Dedifferentiated amniotic fluid mesenchymal stem cell (primary cell): ENCODE results near the gene ERC2.
A peak's percentile ranks its signal among the peaks of the same experiment; 100 is the strongest.

Source experiments
- DNase-seq: peaks from one replicate; pipeline ENCODE4 v3.0.0-alpha.2; 2016; ENCODE audit errors: extremely low spot score

ERC2 gene

GRCh38 chr3:55827786-55828185 lies 640.5 kb downstream of the ERC2 start:
- DNase-seq = no peak

DNA sequence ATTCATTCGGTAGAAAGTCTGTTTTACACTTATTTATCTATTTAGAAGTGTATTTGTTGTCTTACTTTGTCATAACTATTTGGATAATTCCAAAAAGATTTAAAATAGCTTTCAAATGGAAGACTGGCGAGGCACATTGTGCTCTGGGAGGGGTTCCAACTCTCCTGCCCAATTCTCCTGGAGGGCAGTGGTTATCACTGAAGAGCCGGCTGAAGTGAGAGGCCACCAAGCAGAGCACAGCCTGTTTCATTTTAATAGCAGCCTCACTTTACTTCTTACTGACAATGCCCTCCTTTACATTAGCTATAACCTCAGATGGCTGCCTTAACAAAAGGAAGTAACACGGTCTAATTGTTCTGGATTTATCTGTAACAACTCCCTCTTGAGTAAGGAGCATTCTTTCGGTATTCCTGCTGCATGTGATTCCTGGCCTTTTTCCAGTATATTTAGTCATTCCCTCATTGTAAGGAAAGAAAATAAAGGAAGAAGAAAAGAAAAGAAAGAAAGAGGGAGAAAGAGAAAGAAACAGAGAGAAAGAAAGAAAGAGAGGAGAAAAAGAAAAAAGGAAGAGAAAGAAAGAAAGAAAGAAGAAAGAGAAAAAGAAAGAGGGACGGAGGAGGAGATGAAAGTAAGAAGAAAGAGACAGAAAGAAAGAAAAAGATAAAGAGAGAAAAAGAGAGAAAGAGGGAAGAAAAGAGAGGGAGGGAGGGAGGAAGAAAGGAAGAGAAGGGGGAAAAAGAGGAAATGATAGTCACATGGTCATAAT lies 641.4 kb downstream of the ERC2 start:
- peak; percentile 39 for DNase-seq

- DNase-seq = no peak
Observed at GRCh38 chr3:55826097-55826496, 642.2 kb downstream of the ERC2 start.

- no peak for DNase-seq
Observed at GRCh38 chr3:55824406-55824805, 643.9 kb downstream of the ERC2 start.

DNA sequence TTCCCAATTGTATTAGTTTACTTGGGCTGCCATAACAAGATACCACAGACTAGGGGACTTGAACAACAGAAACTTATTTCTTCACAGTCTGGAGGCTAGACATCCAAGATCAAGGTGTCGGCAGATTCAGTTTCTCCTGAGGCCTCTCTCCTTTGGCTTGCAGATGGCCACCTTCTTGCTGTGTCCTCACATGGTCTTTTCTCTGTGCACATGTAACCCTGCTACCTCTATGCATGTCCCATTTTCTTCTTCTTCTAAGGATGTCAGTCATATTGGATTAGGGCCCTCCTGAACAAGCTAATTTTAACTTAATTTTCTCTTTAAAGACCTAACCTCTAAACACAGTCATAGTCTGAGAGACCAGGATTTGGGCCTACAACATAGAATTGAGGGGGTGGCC lies 644.4 kb downstream of the ERC2 start:
- DNase-seq = no peak

DNA sequence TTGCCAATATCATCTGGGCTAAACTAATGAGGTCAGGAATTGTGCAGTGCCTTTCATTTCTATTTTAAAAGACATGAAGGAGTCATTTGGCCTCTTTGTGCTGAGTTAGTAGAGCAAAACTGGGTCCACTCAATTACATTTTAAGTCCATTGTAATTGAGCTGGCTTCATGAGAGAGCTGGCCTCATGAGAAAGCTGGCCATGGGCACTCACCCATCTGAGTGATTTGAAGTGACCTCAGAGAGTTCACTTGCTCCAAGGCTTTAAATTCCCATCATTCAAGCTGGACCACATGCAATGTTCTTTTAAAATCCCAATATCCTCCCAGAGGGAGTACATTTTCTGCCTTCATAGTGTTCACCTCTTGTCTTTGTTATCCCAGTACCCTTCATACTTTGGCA lies 645.3 kb downstream of the ERC2 start:
- no peak for DNase-seq

DNA sequence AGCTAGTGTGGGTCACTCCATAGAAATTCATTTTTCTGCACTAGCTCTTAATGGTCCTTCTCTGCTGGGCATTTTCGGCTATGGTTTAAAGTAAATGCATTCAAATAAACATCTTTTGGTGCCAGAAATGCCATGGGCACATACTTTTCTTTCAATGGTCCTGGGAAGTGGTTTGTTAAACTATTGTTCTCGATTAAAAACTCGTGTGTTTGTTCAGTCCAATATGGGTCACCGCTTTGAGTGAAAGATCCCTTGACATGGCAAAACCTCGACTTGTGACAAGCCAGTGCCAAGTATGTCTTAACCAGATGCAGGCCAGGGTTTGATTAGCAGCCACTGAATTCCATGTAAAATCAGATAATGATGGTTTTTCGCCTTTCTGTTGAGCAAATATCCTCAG lies 649.3 kb downstream of the ERC2 start:
- DNase-seq = no peak

DNA sequence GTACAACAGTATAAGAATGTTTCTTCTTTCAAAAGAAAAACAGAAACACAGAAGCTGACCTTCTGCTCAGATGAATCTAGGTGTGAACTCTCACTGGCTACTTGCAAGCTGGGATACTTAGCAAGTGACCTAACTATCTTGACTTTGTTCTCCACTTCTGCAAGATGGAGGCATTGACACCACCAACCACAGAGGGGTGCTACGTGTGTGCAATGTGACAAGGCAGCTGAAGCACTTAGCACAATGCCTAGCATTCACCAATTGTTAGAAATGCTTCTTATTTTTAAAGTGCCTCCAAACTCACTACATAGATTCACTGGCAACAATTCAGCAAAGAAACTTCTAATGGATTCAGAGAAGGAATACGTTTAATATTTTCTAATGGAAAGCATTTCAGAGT lies 649.8 kb downstream of the ERC2 start:
- DNase-seq = no peak

GRCh38 chr3:55816794-55817576 lies 651.3 kb downstream of the ERC2 start:
- no peak for DNase-seq

GRCh38 chr3:55815262-55815661 lies 653.0 kb downstream of the ERC2 start:
- no peak for DNase-seq

DNA sequence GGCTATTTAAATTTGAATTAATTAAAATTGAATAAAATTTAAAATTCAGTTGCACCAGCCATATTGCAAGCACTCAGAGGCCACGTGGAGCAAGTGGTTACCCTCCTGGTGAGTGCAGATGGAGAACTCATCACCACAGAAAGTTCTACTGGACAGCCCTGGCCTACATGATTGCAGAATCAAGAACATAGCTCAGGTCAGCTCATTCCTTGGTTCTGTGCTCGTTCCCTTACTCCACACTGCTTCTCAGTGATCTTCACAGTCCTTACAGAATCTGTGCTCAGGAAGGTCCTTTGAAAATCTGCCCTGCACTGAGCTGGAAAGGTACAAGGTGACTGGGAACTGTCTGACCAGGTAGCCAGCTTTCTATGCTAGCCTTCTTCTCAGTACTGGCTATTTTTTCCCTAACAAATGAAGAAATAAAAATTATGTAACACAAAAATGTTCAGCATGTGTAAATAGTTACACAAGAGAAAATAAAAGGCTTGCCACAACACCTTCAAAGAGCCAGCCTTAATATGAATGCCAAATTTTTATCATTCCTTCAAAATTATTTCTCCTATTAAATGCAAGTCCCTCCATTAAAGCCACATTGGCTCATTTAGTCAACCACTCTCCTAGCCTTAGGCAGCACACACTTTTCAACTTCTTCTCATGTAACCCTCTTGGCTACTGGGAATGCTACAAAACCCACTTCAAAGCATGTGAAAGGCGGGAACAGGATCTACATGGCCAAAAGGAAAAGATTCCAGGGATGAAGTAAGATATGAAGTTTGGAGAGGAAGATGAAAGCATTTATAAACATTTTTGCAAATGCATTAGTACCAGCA lies 654.8 kb downstream of the ERC2 start:
- no peak for DNase-seq

DNA sequence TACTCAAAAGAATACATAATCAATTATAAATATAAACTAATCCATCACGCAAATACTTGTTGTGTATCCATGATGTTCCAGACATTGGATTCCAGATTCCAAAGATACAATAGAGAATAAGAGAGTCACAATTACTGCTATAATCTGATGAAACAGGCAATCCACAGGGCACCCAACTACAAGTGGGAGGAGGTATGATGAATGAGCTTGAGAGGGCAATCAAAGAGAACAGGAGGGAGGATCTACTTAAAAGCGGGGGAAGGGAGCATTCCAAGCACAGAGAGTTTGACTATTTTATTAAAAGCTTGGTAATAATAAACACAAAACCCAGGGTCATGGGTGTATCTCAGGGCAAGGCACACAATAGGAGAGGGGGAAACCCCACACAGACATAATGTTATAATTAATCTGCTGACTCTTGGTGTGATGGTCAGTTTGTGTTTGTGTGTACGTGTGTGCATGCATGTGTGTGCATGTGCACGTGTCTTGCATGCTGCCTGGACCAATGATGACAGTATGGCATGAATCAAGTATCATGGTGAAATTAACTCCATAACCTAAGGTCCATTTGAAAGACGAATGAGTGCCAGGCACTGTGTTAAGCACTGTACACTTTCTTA lies 655.8 kb downstream of the ERC2 start:
- no peak for DNase-seq

DNA sequence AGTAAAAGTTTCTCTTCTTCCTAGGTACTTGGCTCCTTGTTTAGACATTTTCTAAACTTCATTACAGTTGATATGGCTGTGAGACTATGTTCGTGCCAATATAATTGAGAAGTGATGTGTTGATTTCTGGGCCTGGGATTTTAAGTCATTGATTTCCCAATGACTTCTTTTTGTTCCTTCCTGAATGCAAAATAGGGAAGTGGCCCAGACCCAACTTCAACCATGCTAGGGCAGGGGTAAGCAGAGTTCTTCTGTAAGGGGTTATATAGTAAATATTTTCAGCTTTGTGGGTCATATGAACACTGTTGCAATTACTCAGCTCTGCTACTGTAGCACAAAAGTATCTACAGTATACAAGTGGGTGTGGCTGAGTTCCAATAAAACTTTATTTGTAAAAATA lies 661.1 kb downstream of the ERC2 start:
- no peak for DNase-seq

DNA sequence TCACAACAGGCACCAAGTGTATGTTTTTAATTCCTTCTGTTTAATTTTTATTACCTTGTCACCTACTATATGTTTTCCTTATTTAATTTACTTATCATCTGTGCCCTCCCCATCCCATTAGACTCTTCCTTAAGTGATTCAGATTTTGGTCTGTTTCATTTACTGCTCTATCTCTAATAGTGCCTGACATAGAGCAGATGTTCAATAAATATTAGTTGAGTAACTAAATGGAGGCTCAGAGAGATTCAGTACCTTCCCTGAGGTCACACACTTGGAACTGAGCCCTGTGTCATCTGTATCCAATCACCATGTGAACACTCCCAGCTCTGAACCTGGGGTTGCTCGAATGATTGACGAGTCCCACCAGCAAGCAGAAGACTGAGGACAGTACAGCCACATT lies 663.1 kb downstream of the ERC2 start:
- DNase-seq = no peak

DNA sequence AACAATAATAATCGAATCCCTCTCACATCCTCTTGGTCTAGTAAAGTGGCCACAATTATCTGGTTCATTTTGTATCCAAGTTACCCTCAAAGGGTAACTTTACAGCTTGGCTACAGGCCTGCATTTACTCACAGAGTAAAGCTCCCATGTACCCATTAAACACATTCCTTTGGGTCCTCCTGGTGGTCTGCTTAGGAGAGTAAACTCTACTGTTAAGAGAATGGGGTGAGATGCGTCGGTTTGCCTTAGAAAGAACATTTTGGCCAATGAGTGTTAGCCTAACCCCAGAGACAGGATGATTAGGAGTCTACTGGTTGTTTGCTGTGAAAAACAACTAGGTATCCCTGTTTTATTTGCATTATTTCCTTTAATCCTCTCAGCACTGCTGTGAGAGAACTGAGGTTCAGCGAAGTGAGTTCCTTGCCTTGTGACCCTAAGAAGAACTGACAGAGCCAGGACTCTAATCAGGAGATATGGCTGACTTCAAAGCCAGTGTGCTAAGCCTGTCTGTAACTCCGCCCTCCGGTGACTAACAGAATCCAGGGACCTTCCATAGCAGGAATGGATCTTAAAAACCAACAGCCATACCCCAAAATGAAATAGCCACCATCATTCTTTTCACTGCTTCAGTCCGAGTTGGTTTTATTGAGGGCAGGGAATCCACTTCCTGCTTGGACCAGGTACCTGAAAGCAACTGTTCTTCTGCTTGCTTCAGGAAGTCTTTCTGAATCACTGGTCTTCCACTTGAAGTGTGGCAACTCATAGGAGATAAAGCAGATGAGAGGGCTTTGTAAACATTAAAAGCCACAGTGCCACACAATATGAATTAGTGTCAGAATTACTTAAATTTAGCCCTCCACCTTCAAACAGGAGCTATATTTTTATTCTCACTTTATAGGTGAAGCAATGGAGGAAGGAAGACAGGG lies 663.8 kb downstream of the ERC2 start:
- no peak for DNase-seq

- no peak for DNase-seq
Observed at GRCh38 chr3:55802816-55803215, 665.5 kb downstream of the ERC2 start.

DNA sequence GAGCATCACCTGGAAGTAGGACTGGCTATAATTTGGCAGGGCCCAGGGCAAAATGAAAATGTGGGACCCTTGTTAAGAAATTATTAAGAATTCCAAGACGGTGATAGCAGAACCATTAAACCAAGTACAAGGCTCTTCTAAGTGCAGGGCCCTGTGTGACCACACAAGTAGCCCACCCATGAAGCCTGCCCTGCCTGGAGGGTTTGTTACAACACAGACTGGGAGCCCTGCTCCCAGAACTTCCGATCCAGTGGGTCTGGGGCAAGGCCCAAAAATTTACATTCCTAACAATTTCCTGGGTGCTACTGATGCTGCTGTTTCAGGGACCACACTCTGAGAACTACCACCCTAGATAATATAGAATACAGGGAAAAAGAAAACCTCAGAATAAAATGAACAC lies 666.6 kb downstream of the ERC2 start:
- no peak for DNase-seq

DNA sequence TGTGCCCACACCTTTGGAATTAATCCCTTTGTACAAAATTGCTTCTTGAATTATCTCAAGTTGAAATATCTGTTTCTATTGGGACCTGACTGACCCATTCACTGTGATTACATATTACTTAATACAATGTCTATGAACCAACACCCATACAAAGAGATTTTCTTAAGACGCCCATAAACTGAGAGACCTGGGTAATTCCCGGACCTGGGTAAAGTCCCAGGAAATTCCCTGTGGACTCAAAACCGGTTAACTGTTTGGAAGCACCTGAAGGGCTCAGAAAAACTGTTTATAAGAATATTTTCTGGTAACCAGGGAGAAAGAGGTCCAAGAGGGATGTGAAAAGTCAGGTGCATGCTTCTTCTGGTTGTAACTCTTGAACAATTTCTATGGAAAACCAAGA lies 667.2 kb downstream of the ERC2 start:
- no peak for DNase-seq

DNA sequence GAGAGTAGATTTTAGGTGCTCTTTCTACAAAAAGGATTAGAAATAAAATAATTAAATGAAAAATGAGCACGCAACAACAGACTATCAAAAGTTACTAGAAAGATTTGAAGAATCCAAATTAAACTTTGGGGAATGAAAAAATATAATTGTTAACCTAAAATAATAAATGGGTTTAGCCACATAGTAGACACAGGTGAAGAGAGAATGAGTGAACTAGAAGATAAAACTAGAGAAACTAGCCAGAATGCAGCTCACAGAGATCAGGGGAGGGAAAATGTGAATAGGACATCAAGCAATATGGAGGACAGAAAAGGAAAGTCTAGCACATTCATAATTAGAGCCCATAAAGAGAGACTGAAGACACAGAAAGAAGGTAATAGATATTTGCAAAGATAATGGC lies 670.5 kb downstream of the ERC2 start:
- no peak for DNase-seq

GRCh38 chr3:55797084-55797483 lies 671.2 kb downstream of the ERC2 start:
- peak; percentile 24 for DNase-seq

GRCh38 chr3:55796533-55796932 lies 671.7 kb downstream of the ERC2 start:
- DNase-seq = no peak
